NCI-H524 treated with DMSO at 0.1 percent for 48 hours (cell line): ENCODE results near the gene DNAH17.
A peak's percentile ranks its signal among the peaks of the same experiment; 100 is the strongest.

Source experiments
- DNase-seq: peaks from one replicate; lab custom pipeline; 2025; lab: John Stamatoyannopoulos, UW

The DNAH17 gene

DNA sequence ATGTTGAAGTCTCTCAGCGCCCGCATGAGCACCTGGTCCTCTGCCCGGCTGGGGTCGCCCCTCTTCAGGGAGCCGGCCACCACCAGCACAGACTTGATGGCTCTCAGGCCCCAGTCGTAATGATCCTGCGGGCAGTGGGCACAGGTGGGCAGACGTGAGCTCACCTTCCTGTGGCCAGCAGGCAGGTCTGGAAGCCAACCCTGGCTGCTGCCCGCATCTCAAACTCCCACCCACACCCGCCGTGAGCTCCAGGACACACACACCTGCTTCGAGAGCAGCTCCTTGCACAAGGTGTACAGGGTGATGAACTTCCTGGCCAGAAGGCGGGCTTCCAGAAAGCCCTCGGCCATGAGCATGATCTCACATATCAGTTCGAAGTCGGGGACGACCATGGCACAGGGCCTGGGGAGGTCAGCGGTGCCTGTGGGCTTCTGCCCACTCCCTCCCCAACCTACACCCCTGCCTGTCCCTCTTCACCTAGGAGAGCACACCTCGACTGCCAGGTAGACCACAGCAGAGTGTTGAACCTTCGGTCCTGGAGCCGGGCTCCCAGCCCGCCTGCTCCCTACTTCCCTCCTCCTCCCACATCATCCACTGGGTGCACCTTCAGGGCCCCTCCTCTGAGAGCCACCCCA lies 82.4 kb downstream of the DNAH17 start:
- no peak for DNase-seq

GRCh38 chr17:78493853-78494695 lies 83.1 kb downstream of the DNAH17 start:
- no peak for DNase-seq

GRCh38 chr17:78493450-78493849 lies 83.7 kb downstream of the DNAH17 start:
- no peak for DNase-seq

- peak; percentile 18 for DNase-seq
These were observed 84.9 kb downstream of the DNAH17 start for GRCh38 chr17:78492116-78492799.

DNA sequence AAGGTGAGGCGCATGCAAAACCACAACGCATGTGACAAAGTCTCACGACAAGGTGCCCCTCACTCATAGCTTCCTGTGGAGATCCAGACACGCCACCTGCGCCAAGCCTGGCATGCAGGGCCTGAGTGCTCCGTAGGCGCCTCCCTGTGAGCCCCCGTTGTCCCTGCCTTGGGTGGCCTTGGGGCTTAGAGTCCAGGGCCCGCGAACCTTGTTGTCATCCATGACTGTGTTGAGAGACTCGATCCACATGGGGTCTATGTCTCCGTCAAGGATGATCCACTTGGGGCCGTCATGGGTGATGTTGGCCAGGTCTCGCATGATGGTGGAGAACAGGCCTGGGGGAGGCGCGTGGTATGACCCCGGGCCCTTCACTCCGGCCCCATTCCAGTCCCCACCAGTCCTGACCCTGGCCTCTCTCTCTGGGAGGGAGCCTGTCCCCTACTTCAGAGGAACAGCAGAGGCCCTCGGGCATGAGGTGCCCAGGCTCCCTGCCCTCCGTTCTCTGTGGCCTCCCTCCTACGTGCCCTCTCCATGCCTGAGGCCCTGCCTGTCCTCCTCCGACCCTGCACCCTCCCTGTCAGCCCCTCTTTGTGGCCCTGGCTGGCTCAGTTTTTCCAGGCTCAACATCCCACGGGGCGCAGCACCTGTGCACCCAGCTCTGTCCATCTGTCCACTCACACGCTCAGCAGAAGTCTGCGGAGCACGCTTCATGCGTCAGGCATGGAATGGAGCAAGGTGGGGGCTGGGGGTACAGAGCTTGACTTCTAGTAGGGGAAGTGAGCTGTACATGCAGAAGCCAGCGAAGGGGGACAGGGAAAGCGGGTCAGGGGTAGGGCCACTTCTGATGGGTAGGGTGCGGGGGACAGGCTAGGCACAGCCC lies 85.7 kb downstream of the DNAH17 start:
- DNase-seq: no peak

DNA sequence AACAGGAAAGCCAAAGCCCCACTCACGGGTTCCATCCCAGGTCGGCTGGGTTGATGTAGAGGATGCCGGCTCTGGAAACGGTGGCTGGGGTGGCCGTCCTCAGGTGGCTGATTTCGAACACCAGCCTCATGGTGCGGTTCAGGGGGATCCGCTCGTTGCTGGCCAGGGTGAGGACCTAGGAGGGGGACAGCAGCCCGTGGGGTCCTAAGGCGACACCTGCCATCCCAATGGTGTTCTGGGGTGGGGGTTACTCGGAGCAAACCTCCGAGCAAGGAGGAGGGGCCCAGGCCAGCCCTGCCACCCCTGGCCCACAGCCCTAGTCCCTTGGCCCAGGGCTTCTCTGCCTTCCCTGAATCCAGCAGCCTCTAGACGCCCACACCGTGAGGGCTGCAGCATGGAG lies 86.5 kb downstream of the DNAH17 start:
- DNase-seq: no peak

DNA sequence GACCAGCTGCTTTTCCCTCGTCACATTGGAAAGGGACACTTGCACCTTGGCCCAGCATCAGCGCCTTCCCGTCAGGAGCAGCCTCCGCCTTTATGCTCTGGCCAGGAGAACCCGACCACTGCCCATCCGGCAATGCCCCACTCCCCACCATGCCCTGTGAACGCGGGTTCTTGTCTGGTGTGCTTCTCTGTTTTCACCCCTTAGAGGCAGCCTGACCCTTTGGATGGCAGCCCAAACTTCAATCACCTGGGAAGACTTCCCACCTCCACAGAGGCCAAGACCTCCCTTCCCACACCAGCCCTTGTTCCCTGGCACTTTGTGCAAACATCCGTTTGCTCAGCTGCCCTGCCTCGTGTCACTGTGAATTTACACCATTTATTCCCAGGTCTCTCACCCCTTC lies 87.0 kb downstream of the DNAH17 start:
- no peak for DNase-seq

DNA sequence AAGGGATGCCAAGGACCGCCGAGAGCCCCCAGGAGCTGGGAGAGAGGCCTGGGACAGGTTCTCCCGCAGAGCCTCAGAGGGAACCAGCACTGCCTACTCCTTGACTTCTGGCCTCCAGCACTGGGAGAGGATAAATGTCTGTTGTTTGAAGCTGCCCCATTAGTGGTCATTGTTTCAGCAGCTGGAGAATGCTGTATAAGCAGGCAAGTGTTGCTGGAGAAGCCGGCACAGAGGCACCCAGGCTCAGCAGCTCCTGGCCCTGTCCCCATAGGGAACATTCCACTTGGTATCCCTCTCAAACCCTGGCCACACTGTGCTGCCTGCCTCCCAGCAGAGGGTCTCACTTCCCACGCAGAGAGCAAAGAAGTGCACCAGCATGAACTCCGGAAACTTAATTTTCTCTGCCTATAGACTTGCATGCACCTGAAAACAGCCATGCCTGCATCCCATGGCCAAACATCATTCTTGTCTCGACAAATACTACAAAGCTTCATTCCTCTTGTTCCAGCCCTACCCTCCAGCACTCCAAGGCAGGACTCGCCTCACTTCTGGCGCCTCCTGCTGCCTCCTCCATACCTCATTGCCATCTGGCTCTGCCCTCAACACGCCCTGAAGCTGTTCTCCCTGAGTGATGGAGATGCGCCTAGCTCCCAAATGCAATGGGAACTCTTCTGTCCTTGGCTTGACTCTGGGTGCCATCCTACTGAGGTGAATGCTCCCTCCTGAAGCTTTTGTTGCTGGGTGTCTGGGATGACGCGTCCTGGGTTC lies 88.1 kb downstream of the DNAH17 start:
- DNase-seq: no peak

DNA sequence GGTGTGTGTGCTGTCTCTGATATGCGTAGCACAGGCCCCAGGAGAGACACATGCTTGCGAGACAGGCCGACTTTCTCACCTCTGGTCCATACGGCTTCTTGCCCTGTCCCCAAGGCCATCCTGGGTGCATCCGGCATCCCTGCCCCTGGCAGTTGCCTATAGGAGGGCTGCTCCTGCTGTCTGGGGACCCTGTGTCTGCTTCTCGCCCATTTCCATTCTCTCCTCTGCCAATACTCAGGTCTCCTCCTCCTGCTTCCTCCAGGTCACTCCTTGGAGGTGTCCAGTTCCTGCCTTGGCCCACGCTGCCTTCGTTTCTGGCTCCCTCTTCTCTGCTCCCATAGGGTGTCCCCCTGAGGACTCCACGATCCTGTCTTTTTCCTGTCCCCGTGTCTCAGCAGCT lies 89.0 kb downstream of the DNAH17 start:
- DNase-seq: no peak

DNA sequence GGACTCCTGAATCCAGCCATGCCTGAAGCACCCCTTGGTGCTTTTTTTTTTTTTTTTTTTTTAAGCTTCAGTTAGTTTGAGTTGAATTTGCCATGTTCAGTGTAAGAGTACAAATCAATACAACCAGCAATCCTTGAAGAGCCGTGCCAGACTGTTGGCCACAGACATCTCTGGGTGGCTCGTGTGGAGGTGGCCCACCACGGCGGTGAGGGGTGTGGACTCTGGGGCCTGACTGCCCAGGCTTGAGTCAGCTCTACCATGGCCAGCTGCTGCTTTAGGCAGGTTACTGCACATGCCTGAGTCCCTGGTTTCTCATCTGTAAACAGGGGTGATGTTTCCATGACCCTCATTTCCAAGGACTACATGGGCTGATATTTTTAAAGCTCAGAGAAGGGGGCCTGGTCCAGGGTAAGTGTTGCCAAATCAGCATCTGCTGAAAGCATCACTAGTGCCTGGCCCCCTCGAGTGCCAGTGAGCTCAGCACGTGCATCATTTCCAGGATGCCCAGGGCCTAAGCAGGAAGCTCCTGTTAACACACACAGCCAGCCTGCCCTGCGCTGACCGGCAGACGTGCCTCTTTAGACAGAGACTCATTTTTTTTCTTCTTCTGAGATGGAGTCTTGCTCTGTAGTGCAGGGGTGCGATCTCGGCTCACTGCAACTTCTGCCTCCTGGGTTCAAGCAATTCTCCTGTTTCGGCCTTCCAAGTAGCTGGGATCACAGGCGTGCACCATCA lies 90.1 kb downstream of the DNAH17 start:
- DNase-seq: no peak

DNA sequence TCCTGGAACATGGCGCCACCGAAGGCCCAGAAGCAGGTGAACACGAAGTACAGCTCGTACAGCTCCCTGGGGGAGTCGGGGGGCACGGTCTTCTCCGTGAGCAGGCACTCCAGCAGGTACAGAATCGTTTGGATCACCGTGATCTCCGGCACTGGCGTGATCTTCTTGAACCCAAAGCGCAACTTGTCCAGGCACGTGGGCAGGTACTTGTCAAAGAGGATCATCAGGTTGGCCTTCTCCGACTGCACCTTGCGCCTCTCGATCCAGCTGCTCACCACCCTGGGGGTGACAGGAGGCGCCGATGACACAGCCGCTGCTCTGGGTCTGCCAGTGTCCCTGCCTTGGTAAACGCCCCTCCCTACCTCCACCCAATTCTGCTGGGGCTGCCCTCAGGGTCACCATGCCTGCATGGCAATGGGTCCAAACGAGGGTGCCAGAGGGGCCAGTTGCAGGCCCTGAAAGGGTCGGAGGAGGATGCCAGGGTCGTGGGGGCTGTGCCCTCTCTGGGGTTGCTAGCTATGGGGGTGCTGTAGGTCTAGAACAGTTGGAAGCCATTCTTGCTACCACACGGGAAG lies 90.9 kb downstream of the DNAH17 start:
- DNase-seq: no peak

- no peak for DNase-seq
These were observed 91.7 kb downstream of the DNAH17 start for GRCh38 chr17:78485290-78486168.

GRCh38 chr17:78484271-78485246 lies 92.6 kb downstream of the DNAH17 start:
- no peak for DNase-seq

- no peak for DNase-seq
These were observed 97.8 kb downstream of the DNAH17 start for GRCh38 chr17:78479369-78479768.

GRCh38 chr17:78478757-78479297 lies 98.4 kb downstream of the DNAH17 start:
- no peak for DNase-seq

DNA sequence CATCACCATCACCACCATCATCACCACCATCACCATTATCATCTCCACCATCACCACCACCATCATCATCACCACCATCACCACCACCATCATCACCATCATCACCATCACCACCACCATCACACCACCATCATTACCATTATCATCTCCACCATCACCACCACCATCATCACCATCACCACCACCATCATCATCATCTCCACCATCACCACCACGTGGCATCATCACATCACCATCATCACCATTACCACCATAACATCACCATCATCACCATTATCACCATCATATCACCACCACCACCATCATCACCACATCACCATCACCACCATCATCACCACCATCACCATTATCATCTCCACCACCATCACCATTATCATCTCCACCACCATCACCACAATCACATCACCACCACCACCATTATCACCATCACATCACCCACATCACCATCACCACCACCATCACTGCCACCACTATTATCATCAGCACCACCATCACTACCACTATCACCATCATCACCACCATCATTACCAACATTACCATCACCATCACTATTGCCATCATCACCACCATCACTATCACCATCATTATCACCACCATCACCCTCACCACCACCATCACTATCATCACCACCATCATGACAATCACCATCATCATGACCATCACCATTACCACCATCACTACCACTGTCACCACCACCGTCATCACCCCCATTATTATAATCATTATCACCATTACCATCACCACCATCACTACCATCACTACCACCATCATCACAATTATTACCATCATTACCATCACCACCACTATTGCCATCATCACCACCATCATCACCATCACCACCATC lies 99.1 kb downstream of the DNAH17 start:
- DNase-seq: no peak

DNA sequence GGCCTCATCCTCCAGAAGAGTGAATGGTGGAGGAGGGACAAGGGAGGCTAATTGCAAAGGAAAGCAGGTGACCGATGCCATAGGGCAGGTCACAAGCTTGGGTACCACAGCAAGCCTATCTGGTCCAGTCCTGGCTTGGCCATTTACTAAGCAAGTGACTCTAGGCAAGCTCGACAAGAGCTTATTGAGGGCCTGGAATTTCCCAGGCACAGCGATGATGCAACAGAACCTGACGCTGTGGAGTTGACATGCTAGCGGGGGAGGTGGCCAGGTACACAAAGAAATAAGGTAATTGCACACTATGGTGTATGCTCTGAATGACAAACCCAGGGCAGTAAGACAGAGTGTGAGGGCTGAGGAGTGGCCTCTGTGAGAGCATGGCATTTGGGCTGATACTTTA lies 100.2 kb downstream of the DNAH17 start:
- DNase-seq: no peak
